Aorta (tissue), 5 donors: Measurements from ENCODE around the gene OR9G4. TPM values are rescaled to one million over a fixed set of nuclear protein-coding genes. Genes with fewer than 3 reads are reported as not detected.

Source experiments
- ATAC-seq: fragments of 200-7000 bp; cut with Tn5 transposase; one replicate; pipeline ENCODE4 v1.9.1; 2022; ENCODE audit warnings: moderate library complexity; ENCODE audit not compliant: low FRiP score
- DNase-seq, 2 donors: peaks; one replicate each; pipeline ENCODE4 v3.0.0-alpha.2; 2020
- H3K27ac ChIP-seq, 2 donors: one replicate each; pipeline ENCODE4 v1.5.1; 2013; ENCODE audit warnings: low read length in 2 of 2, mild to moderate bottlenecking in 2 of 2, moderate library complexity in 2 of 2, control low read depth in 1 of 2, inconsistent platforms in 1 of 2, low read depth in 1 of 2
- H3K27me3 ChIP-seq, 2 donors: one replicate each; pipeline ENCODE4 v1.6.1; 2013; ENCODE audit warnings: control low read depth in 1 of 2, low read length in 1 of 2, mild to moderate bottlenecking in 1 of 2, moderate library complexity in 1 of 2; ENCODE audit not compliant: insufficient read depth in 2 of 2, control insufficient read depth in 1 of 2
- H3K36me3 ChIP-seq, 2 donors: one replicate each; pipeline ENCODE4 v1.6.1; 2013; ENCODE audit warnings: control low read depth in 1 of 2, low read length in 1 of 2, mild to moderate bottlenecking in 1 of 2; ENCODE audit not compliant: insufficient read depth in 2 of 2, control insufficient read depth in 1 of 2
- H3K4me1 ChIP-seq, 2 donors: one replicate each; pipeline ENCODE4 v1.6.1; 2013; ENCODE audit warnings: low read length in 2 of 2, control low read depth in 1 of 2, mild to moderate bottlenecking in 1 of 2, moderate library complexity in 1 of 2; ENCODE audit not compliant: insufficient read depth in 2 of 2, control insufficient read depth in 1 of 2
- H3K4me3 ChIP-seq, 2 donors: one replicate each; pipeline ENCODE4 v1.5.1; 2013; ENCODE audit warnings: low read length in 2 of 2, control low read depth in 1 of 2, mild to moderate bottlenecking in 1 of 2
- H3K9me3 ChIP-seq: one replicate; pipeline ENCODE4 v1.6.1; 2013; ENCODE audit warnings: mild to moderate bottlenecking, low read length; ENCODE audit not compliant: control insufficient read depth
- WGBS, 2 donors: extraction: QIAGEN DNeasy Blood & Tissue Kit; methylation state at CpG; one replicate each; pipeline ENCODE4 v1.1.7; 2013; 5-methylcytosine and 5-hydroxymethylcytosine counted together
- intact Hi-C, 2 donors: fragments of 100-400 bp; cut with DNase I; formaldehyde crosslinking; loops; one replicate each; pipeline versions ENCODE4 v1.14.2 to v1.15.0; 2022
- long read RNA-seq, 2 donors: library from polyadenylated mRNA; unstranded; transcript quantifications; one replicate each; pipeline ENCODE4 v2.0.0, GENCODE V29; 2020 to 2021
- polyA plus RNA-seq, 2 donors: library from polyadenylated mRNA; stranded (reverse); fragments of 200-250 nt; gene quantifications; one replicate each; pipeline ENCODE4 v1.2.3, GENCODE V29; 2013
- total RNA-seq, 2 donors: library from RNA; stranded (reverse); fragmentation: NEBNext Ultra II Directional; extraction: Animal tissue kit (Norgen Biotek cat#: 25700); gene quantifications; one replicate each; pipeline ENCODE4 v1.2.1, GENCODE V29; 2021
- donor health status: healthy with polysubstance abuse.
- donor health status: Bipolar disorder and iron deficiency.
- donor health status: DM: no; HTN: no; CAD: no.
- donor health status: DM: no; HTN: no; CAD: no.
- donor health status: DM: yes; HTN: yes; CAD: no.

Gene OR9G4
- total RNA-seq: not detected
- not detected for polyA plus RNA-seq
- long read RNA-seq, donor 1: 0 reads
- long read RNA-seq, donor 2: 0 reads

DNA sequence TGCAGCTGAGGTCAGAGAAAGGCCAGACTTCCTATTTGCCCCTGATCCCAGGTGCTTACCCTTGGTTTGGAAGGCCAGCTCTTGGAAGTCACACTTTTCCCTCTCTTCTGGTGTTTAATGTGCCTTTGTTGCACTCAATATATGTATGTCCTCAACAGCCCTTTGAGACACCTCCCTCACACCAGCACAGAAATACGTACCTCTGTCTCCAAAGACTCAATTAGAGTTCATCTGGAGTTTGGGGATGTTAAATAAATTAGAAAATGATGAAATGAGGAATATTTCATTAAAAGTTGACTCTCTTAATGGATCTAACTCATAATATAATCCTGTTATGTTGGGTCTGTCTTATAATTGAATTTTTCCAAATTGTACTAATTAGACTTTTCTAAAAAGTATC lies at the start of gene OR9G4:
OR9G4 (minus strand) TSS at position 101 of the 400 bp plus-strand sequence. CDS start 4,931 bp downstream, outside the sequence.
- no peaks in the 10 kb centered on the region for H3K9me3 ChIP-seq
- 70 to 79% methylated on average over 1 of the region's 1 CpG for WGBS, 2 donors
- no peaks in the 10 kb centered on the region for H3K4me1 ChIP-seq
- DNase-seq: no peak
- H3K27ac ChIP-seq: no peak within 1 kb of the TSS
- H3K4me3 ChIP-seq: no peak within 1 kb of the TSS
- H3K27me3 ChIP-seq: no peaks in the 10 kb centered on the region
- intact Hi-C loops: no loop called here
- ATAC-seq: no peak
- H3K36me3 ChIP-seq: no peaks in the 10 kb centered on the region

DNA sequence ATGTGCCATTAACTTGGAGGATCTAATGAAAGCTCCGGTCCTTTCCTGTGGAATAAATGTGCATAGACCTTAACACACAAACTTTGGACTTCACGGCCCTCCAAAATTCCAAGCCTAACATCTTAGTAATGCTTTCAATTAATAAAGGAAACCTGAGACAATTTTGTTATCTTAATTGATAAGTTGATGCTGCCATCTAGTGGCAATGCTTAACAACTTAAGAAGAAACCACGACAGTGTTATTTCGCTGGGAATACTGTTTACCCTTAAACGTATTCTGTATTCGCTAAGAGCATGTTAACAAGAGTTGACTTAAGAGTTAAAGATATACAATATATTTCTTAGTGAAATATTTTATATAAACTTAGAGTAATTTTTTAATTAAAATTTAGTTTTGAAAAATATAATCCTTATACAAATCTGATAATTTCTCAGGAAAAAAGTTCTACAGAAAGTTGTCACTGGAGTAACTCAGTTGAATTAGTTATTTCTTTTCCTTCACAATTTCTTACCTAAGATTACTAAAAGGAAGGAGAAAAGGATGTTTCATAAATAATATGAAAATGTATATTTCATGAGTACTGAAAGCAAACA lies 35.0 kb upstream of the OR9G4 start:
- Histone ChIP-seq H3K4me3 (no peak overlapping the region), H3K9me3 (no peaks in the 10 kb centered on the region), H3K4me1 (no peaks in the 10 kb centered on the region), H3K27ac (no peak overlapping the region), H3K36me3 (no peaks in the 10 kb centered on the region), H3K27me3 (no peaks in the 10 kb centered on the region)
- 4 to 5% methylated on average over 6 of the region's 6 CpGs for WGBS, 2 donors
- DNase-seq: no peak
- intact Hi-C loops: loop anchor here (2.0 to 5.0 kb wide), 2 partner anchors 159 to 161 kb away; no protein-coding TSS in a partner anchor
- no peak for ATAC-seq

GRCh38 chr11:56782167-56782847 lies 33.8 kb upstream of the OR9G4 start:
- no peak for ATAC-seq
- intact Hi-C loops: loop anchor here (2.0 to 5.0 kb wide), 2 partner anchors 158 to 160 kb away; no protein-coding TSS in a partner anchor
- no peaks in the 10 kb centered on the region for H3K9me3 ChIP-seq
- H3K4me1 ChIP-seq: no peaks in the 10 kb centered on the region
- no peak overlapping the region for H3K4me3 ChIP-seq
- no peaks in the 10 kb centered on the region for H3K27me3 ChIP-seq
- no peak for DNase-seq
- H3K36me3 ChIP-seq: no peaks in the 10 kb centered on the region
- 88 to 89% methylated on average over 10 of the region's 10 CpGs for WGBS, 2 donors
- H3K27ac ChIP-seq: no peak overlapping the region

DNA sequence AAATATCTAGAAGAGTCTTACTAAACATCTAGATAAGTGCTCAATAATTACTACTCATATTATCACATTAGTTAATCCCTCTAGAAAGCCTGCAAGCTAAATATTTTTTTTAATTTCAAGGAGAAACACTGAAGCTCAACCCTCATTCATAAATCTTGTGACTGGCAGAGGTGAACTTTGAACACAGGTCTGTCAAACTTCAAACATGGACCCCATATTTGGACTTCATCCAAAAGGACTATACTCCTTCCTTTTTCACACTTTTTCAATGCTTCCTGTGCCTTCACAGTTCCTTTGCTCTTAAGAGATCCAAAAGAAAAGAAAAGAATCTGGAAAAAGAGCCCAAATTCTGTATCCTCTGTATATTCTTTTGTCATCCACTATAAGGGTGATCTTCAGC lies 28.3 kb upstream of the OR9G4 start:
- Histone ChIP-seq H3K4me1 (no peaks in the 10 kb centered on the region), H3K27me3 (no peaks in the 10 kb centered on the region), H3K36me3 (no peaks in the 10 kb centered on the region), H3K27ac (no peak overlapping the region), H3K4me3 (no peak overlapping the region), H3K9me3 (peaks cover 2% of the 10 kb centered on the region)
- DNase-seq (no peak), ATAC-seq (no peak)
- intact Hi-C loops: no loop called here

- H3K4me3 ChIP-seq: no peak overlapping the region
- no peaks in the 10 kb centered on the region for H3K9me3 ChIP-seq
- intact Hi-C loops: no loop called here
- H3K27me3 ChIP-seq: no peaks in the 10 kb centered on the region
- 73 to 74% methylated on average over 4 of the region's 4 CpGs for WGBS, 2 donors
- H3K36me3 ChIP-seq: no peaks in the 10 kb centered on the region
- H3K27ac ChIP-seq: no peak overlapping the region
- ATAC-seq (no peak), DNase-seq (no peak)
- no peaks in the 10 kb centered on the region for H3K4me1 ChIP-seq
Observed at GRCh38 chr11:56764976-56765375, 16.5 kb upstream of the OR9G4 start.

DNA sequence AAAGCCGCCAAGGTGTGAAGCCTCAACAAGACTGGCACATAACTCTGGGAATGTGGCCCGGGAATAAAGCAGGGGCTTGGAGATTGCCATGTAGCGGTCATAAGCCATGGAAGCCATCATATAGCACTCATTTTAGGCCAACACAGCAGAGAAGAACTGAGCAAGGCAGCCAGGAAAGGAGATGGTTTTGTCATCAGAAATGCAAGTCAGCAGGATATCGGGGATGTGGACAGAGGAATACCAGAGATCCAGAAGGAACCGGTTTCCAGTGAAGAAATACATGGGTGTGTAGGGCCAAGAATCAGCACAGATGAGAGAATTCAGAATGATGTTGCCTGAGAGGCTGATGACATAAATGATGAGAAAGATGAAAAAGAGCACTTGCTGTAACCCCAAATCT lies 3.0 kb upstream of the OR9G4 start:
- Histone ChIP-seq H3K4me3 (no peak overlapping the region), H3K36me3 (no peaks in the 10 kb centered on the region), H3K4me1 (no peaks in the 10 kb centered on the region), H3K27me3 (no peaks in the 10 kb centered on the region), H3K9me3 (no peaks in the 10 kb centered on the region), H3K27ac (no peak overlapping the region)
- DNase-seq (no peak), ATAC-seq (no peak)
- 85 to 89% methylated on average over 5 of the region's 5 CpGs for WGBS, 2 donors
- intact Hi-C loops: no loop called here

DNA sequence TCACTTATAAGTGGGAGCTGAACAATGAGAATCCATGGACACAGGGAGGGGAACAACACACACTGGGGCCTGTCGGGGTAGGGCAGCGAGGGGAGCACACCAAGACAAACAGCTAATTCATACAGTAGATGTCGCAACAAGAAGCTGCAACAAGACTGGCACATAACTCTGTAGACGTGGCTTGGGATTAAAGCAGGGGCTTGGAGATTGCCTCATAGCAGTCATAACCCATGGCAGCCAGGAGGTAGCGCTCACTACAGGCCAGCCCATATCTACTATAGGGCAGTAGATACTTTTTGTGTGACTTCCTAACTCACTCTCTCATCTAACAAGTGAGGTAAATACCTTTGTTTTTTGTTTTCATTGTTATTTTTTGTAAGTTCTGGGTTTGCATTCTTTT lies 1.7 kb upstream of the OR9G4 start:
- no peaks in the 10 kb centered on the region for H3K36me3 ChIP-seq
- no peaks in the 10 kb centered on the region for H3K4me1 ChIP-seq
- 90 to 91% methylated on average over 5 of the region's 5 CpGs for WGBS, 2 donors
- DNase-seq: no peak
- H3K9me3 ChIP-seq: no peaks in the 10 kb centered on the region
- no peak overlapping the region for H3K4me3 ChIP-seq
- no peak for ATAC-seq
- H3K27me3 ChIP-seq: no peaks in the 10 kb centered on the region
- H3K27ac ChIP-seq: no peak overlapping the region
- intact Hi-C loops: no loop called here

- H3K27me3 ChIP-seq: no peaks in the 10 kb centered on the region
- H3K36me3 ChIP-seq: no peaks in the 10 kb centered on the region
- DNase-seq: no peak
- WGBS, 2 donors: 70 to 71% methylated on average over 4 of the region's 4 CpGs
- no peak overlapping the region for H3K4me3 ChIP-seq
- no peak for ATAC-seq
- H3K9me3 ChIP-seq: no peaks in the 10 kb centered on the region
- no peak overlapping the region for H3K27ac ChIP-seq
- intact Hi-C loops: no loop called here
- H3K4me1 ChIP-seq: no peaks in the 10 kb centered on the region
Observed at GRCh38 chr11:56740886-56741285, 7.6 kb downstream of the OR9G4 start.

DNA sequence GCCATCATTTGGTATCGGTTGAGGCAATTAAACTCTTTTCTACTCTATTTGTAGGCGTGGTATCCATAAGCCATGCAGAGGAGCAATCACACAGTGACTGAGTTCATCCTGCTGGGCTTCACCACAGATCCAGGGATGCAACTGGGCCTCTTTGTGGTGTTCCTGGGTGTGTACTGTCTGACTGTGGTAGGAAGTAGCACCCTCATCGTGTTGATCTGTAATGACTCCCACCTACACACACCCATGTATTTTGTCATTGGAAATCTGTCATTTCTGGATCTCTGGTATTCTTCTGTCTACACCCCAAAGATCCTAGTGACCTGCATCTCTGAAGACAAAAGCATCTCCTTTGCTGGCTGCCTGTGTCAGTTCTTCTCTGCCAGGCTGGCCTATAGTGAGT lies 8.4 kb downstream of the OR9G4 start:
- H3K27me3 ChIP-seq: no peaks in the 10 kb centered on the region
- no peak for DNase-seq
- WGBS, 2 donors: 79 to 85% methylated on average over 3 of the region's 3 CpGs
- no peaks in the 10 kb centered on the region for H3K9me3 ChIP-seq
- H3K4me3 ChIP-seq: no peak overlapping the region
- intact Hi-C loops: no loop called here
- no peaks in the 10 kb centered on the region for H3K4me1 ChIP-seq
- ATAC-seq: no peak
- H3K27ac ChIP-seq: no peak overlapping the region
- no peaks in the 10 kb centered on the region for H3K36me3 ChIP-seq
